SW480 (cell line): ENCODE results near the gene PPP2R2C.

Source experiments
- DNase-seq: peaks from one replicate; pipeline ENCODE4 v3.0.0-alpha.2; 2016; ENCODE audit warnings: low spot score

PPP2R2C gene

GRCh38 chr4:6472387-6473263 lies at the start of gene PPP2R2C:
PPP2R2C (minus strand) TSS chr4:6472614; CDS start chr4:6472229, 385 bp downstream.
- DNase-seq, result peak; percentile 13

DNA sequence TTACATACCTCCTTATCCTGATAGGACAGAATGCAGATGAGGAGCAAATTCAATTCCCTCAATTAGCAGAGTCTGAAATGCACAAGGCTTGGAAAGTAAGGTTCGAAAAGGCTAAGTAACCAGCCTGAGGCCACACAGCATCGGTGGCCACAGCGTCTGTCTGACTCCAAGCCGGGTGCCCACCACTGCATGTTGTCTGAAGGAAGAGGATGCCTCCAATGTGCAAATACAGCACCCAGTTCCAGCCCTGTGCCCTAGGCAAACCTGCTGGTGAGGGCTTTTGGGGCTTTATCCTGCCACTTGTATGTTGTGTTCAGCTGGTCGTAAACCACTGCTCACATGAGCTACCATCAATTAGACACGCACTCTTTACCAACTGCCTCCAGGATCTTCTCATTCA lies 48.6 kb upstream of the PPP2R2C start:
- DNase-seq, result no peak

DNA sequence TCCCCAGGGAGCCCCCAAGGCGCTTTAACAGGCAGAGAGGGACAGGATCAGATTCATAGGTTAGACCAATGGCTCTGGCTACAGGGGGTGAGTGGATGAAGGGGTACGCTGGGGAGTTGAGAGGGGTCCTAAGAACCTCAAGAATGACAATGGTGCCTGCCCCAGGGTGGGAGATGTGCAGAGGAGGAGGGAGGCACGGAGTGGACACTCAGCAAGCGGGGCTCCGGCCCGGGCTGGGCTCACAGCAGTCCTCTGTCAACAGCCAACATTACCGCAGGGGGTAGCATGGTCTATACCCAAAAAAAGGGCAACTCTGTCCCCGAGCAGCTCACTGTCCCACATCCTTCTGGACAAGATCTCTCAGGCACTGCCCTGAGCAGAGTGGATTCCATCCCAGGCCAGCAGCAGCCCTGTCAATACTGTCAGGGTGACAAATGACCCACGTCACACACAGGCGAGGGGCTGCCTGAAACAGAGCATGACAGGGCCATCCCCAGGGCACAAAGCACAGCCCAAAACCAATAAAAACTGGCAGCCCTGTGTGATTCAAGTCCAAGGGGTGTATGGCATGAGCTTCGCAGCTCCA lies 47.7 kb upstream of the PPP2R2C start:
- DNase-seq, result no peak

GRCh38 chr4:6517171-6517570 lies 44.8 kb upstream of the PPP2R2C start:
- DNase-seq, result no peak

- no peak for DNase-seq
Observed at GRCh38 chr4:6516762-6517161, 44.3 kb upstream of the PPP2R2C start.

DNA sequence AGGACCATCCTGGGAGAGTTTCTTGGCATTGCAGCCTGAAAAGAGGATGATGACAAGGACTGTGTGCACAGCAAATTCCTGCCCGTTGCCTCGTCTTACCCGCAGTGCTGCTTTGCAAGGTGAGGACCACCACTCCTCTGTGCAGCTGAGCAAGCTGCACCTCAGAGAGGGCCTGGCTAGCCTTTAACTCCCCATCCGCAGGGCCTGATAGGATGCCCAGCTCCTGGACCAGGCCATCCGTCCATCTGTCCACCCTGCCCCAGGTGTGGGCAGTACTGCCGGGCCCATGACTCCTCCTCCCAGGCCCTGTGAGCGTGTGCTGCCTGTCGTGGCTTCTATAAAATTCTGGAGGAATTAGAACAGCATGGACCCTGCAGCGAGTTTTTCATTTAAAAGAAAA lies 43.9 kb upstream of the PPP2R2C start:
- DNase-seq, result no peak

DNA sequence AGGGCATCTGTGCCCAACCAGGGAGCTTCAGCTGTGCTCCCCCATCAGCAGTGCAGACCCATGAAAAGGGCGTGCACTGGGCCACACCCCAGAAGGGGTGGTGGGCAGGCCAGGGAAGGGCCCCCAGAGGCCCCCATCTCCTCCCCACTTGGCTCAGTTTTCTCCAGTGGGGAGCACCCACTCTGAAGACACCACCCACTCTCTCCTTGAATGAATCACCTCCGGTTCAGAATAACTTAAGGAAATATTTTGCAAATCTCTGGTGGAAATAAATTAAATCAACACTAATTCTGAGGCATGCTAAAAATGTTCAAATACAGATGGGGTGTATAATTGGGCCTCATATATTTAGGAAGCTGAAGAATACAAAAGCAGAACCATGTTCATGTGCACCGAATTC lies 41.3 kb upstream of the PPP2R2C start:
- DNase-seq, result no peak

DNA sequence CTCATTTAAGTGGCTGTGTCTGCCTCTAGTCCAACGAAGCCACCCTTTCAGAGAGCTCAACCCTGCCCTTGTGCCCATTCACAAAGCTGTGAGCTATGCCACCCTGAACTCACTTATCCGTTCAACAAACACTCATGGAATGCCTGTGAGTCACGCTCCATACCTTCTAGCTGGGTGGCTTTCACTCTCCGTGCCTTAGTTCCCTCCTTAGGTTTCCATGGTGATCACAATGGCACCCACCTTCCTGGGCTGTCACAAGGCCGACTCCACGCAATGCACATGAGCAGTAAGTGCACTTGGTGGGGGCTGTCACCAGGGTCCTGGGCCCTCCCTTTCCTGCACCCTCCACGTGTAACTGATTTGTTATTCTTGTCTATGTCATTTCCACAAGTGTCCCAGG lies 37.2 kb upstream of the PPP2R2C start:
- no peak for DNase-seq

- no peak for DNase-seq
Observed at GRCh38 chr4:6507345-6507744, 34.9 kb upstream of the PPP2R2C start.

GRCh38 chr4:6506616-6507140 lies 34.3 kb upstream of the PPP2R2C start:
- no peak for DNase-seq

- peak; percentile 23 for DNase-seq
Observed at GRCh38 chr4:6504900-6505496, 32.6 kb upstream of the PPP2R2C start.

GRCh38 chr4:6502747-6503465 lies 30.5 kb upstream of the PPP2R2C start:
- DNase-seq, result no peak

DNA sequence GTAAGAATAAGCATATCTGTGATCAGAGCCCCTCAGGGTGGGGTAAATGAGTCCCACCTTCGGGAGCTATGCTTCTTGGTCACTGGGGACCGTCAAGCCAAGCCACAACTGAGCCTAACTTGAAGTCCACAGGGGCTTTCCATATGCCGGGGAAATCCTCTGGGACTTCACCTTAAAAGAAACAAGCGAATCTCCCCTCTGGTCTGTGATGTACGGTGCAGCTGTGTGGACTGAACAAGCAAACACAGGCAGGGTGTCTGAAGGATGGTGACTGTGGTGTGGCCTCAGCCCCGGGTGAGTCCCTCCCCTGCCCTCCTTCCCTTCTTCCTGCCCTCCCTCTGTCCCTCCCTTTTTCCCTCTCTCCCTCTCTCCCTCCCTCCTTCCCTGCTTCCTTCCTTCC lies 29.7 kb upstream of the PPP2R2C start:
- no peak for DNase-seq

DNA sequence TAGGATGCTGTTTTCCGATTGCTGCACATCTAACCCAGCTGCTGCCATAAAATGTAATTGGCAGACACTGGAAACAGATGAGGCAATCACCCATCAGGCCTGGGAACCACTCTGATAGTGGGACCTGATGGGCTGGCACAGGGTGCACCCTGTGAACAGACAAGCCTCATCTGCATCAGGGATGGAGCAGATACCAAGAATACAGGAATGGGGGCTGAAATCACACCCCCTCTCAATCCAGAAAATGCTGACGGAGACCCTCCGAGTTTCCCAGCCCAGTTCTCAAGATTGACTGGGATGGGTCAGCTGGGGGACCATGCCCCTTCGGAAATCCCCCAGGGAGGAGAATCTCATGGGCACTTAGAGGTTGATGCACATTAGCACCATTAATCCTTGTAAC lies 28.8 kb upstream of the PPP2R2C start:
- no peak for DNase-seq

GRCh38 chr4:6500481-6501140 lies 28.2 kb upstream of the PPP2R2C start:
- DNase-seq, result no peak

GRCh38 chr4:6499238-6499600 lies 26.8 kb upstream of the PPP2R2C start:
- no peak for DNase-seq

GRCh38 chr4:6498511-6499237 lies 26.3 kb upstream of the PPP2R2C start:
- DNase-seq, result no peak

GRCh38 chr4:6497796-6498195 lies 25.4 kb upstream of the PPP2R2C start:
- DNase-seq, result no peak

- DNase-seq, result no peak
Observed at GRCh38 chr4:6495736-6496135, 23.3 kb upstream of the PPP2R2C start.

GRCh38 chr4:6495296-6495590 lies 22.8 kb upstream of the PPP2R2C start:
- no peak for DNase-seq
